ENCODE measurements around the gene TAOK1. TPM values are rescaled to one million over a fixed set of nuclear protein-coding genes. Genes with fewer than 3 reads are reported as not detected.

The TAOK1 gene
- polyA plus RNA-seq, 2 of the 4 experiments (the other 2 are of a cell fraction), result 18.2 to 46.7 TPM

DNA sequence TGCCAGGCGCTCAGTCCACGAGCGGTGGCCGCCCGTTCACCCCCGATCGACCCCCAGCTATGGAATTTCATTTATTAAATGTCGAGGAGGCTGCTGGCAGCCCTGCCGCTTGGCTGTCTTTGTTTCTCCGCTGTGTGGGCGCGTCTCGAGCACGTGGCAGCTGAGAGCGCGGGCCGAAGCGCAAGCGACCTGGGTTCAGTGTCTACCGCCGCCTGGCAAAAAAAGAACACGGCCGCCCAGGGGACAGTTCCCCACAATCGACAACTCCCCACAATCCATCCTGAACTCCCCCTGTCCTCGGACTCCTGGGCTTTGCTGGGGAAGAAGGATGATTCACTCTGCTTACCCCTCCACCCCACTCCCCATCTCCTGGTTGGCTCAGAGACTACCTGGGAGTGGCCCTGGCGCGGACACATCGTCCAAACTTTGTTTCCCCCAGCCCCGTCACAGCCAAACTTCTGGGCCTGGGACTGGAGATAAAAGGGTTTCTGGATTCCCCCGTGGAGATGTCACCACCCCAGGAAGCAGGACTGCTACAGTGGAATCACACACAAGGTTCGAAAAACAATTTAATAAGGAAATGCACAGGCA is 201.1 kb downstream of the TAOK1 start (continued):
- TF ChIP-seq, protein P1, sequence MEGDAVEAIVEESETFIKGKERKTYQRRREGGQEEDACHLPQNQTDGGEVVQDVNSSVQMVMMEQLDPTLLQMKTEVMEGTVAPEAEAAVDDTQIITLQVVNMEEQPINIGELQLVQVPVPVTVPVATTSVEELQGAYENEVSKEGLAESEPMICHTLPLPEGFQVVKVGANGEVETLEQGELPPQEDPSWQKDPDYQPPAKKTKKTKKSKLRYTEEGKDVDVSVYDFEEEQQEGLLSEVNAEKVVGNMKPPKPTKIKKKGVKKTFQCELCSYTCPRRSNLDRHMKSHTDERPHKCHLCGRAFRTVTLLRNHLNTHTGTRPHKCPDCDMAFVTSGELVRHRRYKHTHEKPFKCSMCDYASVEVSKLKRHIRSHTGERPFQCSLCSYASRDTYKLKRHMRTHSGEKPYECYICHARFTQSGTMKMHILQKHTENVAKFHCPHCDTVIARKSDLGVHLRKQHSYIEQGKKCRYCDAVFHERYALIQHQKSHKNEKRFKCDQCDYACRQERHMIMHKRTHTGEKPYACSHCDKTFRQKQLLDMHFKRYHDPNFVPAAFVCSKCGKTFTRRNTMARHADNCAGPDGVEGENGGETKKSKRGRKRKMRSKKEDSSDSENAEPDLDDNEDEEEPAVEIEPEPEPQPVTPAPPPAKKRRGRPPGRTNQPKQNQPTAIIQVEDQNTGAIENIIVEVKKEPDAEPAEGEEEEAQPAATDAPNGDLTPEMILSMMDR (IDR thresholded peaks at IDR 0.05), result no peak
- TF ChIP-seq RNF2 (IDR thresholded peaks at IDR 0.05; ENCODE audit: borderline replicate concordance, low read depth), result peak; percentile 91; the same call in 1 of the 2 replicates
- no peak for TF ChIP-seq ZFP36 (IDR thresholded peaks at IDR 0.05; ENCODE audit: borderline replicate concordance, partially characterized antibody)
- TF ChIP-seq RCOR1 (IDR thresholded peaks at IDR 0.05; ENCODE audit: low read depth, low read length), result no peak
- peak; percentile 48; the same call in 1 of the 2 replicates for TF ChIP-seq RARB (CRISPR knock-in tag; IDR thresholded peaks at IDR 0.05)
- TF ChIP-seq MAFK (IDR thresholded peaks at IDR 0.05; ENCODE audit: partially characterized antibody), result no peak
- TF ChIP-seq HOXA7 (CRISPR knock-in tag; IDR thresholded peaks at IDR 0.05), result 0 out of 2 replicates have a peak, but pooled peaks have one; percentile 63
- TF ChIP-seq MYC (IDR thresholded peaks at IDR 0.05; ENCODE audit: borderline replicate concordance, low read length), result peak; percentile 94
- TF ChIP-seq, protein P2, sequence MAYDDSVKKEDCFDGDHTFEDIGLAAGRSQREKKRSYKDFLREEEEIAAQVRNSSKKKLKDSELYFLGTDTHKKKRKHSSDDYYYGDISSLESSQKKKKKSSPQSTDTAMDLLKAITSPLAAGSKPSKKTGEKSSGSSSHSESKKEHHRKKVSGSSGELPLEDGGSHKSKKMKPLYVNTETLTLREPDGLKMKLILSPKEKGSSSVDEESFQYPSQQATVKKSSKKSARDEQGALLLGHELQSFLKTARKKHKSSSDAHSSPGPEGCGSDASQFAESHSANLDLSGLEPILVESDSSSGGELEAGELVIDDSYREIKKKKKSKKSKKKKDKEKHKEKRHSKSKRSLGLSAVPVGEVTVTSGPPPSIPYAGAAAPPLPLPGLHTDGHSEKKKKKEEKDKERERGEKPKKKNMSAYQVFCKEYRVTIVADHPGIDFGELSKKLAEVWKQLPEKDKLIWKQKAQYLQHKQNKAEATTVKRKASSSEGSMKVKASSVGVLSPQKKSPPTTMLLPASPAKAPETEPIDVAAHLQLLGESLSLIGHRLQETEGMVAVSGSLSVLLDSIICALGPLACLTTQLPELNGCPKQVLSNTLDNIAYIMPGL (CRISPR knock-in tag; IDR thresholded peaks at IDR 0.05; ENCODE audit: borderline replicate concordance), result peak; percentile 15; the same call in 1 of the 2 replicates
- no peak for TF ChIP-seq RFX5 (IDR thresholded peaks at IDR 0.05)
- TF ChIP-seq FOXS1 (CRISPR knock-in tag; IDR thresholded peaks at IDR 0.05), result no peak; the same call in 1 of the 2 replicates
- TF ChIP-seq HOXB5 (CRISPR knock-in tag; IDR thresholded peaks at IDR 0.05), result peak; percentile 88
- TF ChIP-seq, protein P3, sequence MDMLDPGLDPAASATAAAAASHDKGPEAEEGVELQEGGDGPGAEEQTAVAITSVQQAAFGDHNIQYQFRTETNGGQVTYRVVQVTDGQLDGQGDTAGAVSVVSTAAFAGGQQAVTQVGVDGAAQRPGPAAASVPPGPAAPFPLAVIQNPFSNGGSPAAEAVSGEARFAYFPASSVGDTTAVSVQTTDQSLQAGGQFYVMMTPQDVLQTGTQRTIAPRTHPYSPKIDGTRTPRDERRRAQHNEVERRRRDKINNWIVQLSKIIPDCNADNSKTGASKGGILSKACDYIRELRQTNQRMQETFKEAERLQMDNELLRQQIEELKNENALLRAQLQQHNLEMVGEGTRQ (IDR thresholded peaks at IDR 0.05), result no peak
- no peak for TF ChIP-seq KDM5A (IDR thresholded peaks at IDR 0.05)
- no peak for TF ChIP-seq CBX2 (IDR thresholded peaks at IDR 0.05; ENCODE audit: borderline replicate concordance, low read depth)
- TF ChIP-seq, protein P4, sequence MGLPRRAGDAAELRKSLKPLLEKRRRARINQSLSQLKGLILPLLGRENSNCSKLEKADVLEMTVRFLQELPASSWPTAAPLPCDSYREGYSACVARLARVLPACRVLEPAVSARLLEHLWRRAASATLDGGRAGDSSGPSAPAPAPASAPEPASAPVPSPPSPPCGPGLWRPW (IDR thresholded peaks at IDR 0.05), result no peak
- TF ChIP-seq TP53 (CRISPR knock-in tag; IDR thresholded peaks at IDR 0.05), result 0 out of 2 replicates have a peak, but pooled peaks have one; percentile 68
- TF ChIP-seq, protein P5, sequence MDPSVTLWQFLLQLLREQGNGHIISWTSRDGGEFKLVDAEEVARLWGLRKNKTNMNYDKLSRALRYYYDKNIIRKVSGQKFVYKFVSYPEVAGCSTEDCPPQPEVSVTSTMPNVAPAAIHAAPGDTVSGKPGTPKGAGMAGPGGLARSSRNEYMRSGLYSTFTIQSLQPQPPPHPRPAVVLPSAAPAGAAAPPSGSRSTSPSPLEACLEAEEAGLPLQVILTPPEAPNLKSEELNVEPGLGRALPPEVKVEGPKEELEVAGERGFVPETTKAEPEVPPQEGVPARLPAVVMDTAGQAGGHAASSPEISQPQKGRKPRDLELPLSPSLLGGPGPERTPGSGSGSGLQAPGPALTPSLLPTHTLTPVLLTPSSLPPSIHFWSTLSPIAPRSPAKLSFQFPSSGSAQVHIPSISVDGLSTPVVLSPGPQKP (IDR thresholded peaks at IDR 0.05; ENCODE audit: low read depth, low read length), result no peak
- TF ChIP-seq HOXB13 (CRISPR knock-in tag; IDR thresholded peaks at IDR 0.05; ENCODE audit: low read depth), result peak; percentile 87; the same call in 1 of the 2 replicates
- no peak; the same call in 1 of the 2 replicates for TF ChIP-seq HEYL (CRISPR knock-in tag; IDR thresholded peaks at IDR 0.05)
- TF ChIP-seq, protein P6, sequence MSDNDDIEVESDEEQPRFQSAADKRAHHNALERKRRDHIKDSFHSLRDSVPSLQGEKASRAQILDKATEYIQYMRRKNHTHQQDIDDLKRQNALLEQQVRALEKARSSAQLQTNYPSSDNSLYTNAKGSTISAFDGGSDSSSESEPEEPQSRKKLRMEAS (IDR thresholded peaks at IDR 0.05), result peak; percentile 99
- TF ChIP-seq BHLHE40 (IDR thresholded peaks at IDR 0.05; ENCODE audit: low read depth, low read length), result no peak
- TF ChIP-seq, protein P7, sequence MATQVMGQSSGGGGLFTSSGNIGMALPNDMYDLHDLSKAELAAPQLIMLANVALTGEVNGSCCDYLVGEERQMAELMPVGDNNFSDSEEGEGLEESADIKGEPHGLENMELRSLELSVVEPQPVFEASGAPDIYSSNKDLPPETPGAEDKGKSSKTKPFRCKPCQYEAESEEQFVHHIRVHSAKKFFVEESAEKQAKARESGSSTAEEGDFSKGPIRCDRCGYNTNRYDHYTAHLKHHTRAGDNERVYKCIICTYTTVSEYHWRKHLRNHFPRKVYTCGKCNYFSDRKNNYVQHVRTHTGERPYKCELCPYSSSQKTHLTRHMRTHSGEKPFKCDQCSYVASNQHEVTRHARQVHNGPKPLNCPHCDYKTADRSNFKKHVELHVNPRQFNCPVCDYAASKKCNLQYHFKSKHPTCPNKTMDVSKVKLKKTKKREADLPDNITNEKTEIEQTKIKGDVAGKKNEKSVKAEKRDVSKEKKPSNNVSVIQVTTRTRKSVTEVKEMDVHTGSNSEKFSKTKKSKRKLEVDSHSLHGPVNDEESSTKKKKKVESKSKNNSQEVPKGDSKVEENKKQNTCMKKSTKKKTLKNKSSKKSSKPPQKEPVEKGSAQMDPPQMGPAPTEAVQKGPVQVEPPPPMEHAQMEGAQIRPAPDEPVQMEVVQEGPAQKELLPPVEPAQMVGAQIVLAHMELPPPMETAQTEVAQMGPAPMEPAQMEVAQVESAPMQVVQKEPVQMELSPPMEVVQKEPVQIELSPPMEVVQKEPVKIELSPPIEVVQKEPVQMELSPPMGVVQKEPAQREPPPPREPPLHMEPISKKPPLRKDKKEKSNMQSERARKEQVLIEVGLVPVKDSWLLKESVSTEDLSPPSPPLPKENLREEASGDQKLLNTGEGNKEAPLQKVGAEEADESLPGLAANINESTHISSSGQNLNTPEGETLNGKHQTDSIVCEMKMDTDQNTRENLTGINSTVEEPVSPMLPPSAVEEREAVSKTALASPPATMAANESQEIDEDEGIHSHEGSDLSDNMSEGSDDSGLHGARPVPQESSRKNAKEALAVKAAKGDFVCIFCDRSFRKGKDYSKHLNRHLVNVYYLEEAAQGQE (IDR thresholded peaks at IDR 0.05), result no peak
- TF ChIP-seq JUN (IDR thresholded peaks at IDR 0.05), result peak; percentile 65 to 78; a peak in 4 of 5 replicates
- no peak for TF ChIP-seq ZC3H11A (IDR thresholded peaks at IDR 0.05)
- peak; percentile 71 for TF ChIP-seq ZNF302 (CRISPR knock-in tag; IDR thresholded peaks at IDR 0.05)
- TF ChIP-seq NFE2L2 (conservative IDR thresholded peaks at IDR 0.05; ENCODE audit: low read length), result no peak
- peak; percentile 78; the same call in 1 of the 2 replicates for TF ChIP-seq TFCP2L1 (CRISPR knock-in tag; IDR thresholded peaks at IDR 0.05)
- no peak for TF ChIP-seq MAZ (IDR thresholded peaks at IDR 0.05; ENCODE audit: borderline replicate concordance, low read depth, low read length)
- peak; percentile 38; the same call in 1 of the 2 replicates for TF ChIP-seq FOSL2 (IDR thresholded peaks at IDR 0.05)
- TF ChIP-seq FOSL2 (CRISPR knock-in tag; IDR thresholded peaks at IDR 0.05), result peak; percentile 75
- no peak for TF ChIP-seq JUNB (IDR thresholded peaks at IDR 0.05)
- no peak for TF ChIP-seq HDAC2 (IDR thresholded peaks at IDR 0.05)
